NB4 (cell line): Measurements from ENCODE around the gene CALD1.

Experiments
- CTCF ChIP-seq: IDR thresholded peaks from one replicate; pipeline ENCODE4 v1.5.1; 2012; ENCODE audit warnings: low read depth, low read length
- POLR2A ChIP-seq: IDR thresholded peaks from 2 replicates; pipeline ENCODE4 v1.6.1; 2011; ENCODE audit warnings: mild to moderate bottlenecking; ENCODE audit not compliant: insufficient read length; ENCODE audit errors: extremely low read depth

DNA sequence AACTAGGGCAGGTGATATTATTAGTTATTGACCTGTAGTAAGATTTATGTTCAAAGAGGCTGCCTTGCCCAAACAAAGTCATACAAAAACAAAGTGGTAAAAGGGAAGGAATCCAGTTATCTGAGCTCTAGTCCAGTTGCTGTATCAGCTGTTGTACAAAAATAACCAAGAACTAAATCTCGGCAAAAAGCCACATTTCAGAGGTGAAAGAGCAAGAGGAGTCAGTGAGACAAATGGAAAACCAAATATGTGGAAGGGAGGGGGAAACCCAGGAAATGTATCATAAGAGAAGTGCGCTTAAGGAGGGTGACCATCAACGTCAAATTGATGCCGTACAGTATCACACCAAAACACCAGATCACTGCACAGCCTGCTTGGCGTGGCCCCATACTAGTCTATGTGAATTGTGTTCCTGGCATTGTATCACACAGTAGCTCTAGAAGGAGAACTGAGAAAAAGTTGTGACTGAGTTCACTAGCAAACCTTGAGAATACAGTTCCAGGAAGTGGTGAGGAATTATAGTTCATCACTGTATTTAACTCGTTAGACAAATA lies 213.3 kb downstream of the CALD1 start:
- TF ChIP-seq CTCF (no peak), POLR2A (no peak)
